Neural cell (in vitro differentiated cells): ENCODE measurements around the gene MAN1B1. TPM values are rescaled to one million over a fixed set of nuclear protein-coding genes. Genes with fewer than 3 reads are reported as not detected.

Experiments used
- H2AFZ ChIP-seq: fragments of 200-600, 300-800 bp; sonication (generic), shearing (Covaris generic); 2 replicates; pipeline ENCODE4 v1.6.0; 2014; ENCODE audit warnings: low read depth, mild to moderate bottlenecking, antibody characterized with exemption, low read length, moderate library complexity
- H3F3A ChIP-seq: fragments of 200-600 bp; shearing (Covaris generic); 2 replicates; pipeline ENCODE4 v1.6.1; 2016; ENCODE audit warnings: mild to moderate bottlenecking, moderate library complexity, mixed read lengths, antibody characterized with exemption, low read length; ENCODE audit not compliant: insufficient read depth, poor library complexity, severe bottlenecking
- H3K27ac ChIP-seq: fragments of 200-600, 300-800 bp; sonication (generic), shearing (Covaris generic); 2 replicates; pipeline ENCODE4 v1.5.1; 2014; ENCODE audit warnings: mild to moderate bottlenecking, low read length, moderate library complexity
- H3K27me3 ChIP-seq: fragments of 300-800, 200-600 bp; sonication (generic), shearing (Covaris generic); 2 replicates; pipeline ENCODE4 v1.6.0; 2014; ENCODE audit warnings: mild to moderate bottlenecking, low read depth, low read length, moderate library complexity; ENCODE audit not compliant: insufficient read depth
- H3K36me3 ChIP-seq: fragments of 300-800, 200-600 bp; sonication (generic), shearing (Covaris generic); 2 replicates; pipeline ENCODE4 v1.5.1; 2014; ENCODE audit warnings: mild to moderate bottlenecking, antibody characterized with exemption, low read length, moderate library complexity; ENCODE audit not compliant: insufficient read depth
- H3K4me2 ChIP-seq: fragments of 300-800, 200-600 bp; sonication (generic), shearing (Covaris generic); 2 replicates; pipeline ENCODE4 v1.6.0; 2014; ENCODE audit warnings: mild to moderate bottlenecking, low read length
- H3K4me3 ChIP-seq: fragments of 300-800, 200-600 bp; sonication (generic), shearing (Covaris generic); 2 replicates; pipeline ENCODE4 v1.5.1; 2014; ENCODE audit warnings: mild to moderate bottlenecking, low read length, moderate library complexity
- H3K79me2 ChIP-seq: fragments of 200-600 bp; shearing (Covaris generic); replicated peaks from 2 replicates; pipeline ENCODE4 v1.6.0; 2014; ENCODE audit warnings: mild to moderate bottlenecking, low read length, moderate library complexity; ENCODE audit not compliant: insufficient read depth
- H3K9ac ChIP-seq: fragments of 300-800, 200-600 bp; sonication (generic), shearing (Covaris generic); 2 replicates; pipeline ENCODE4 v1.6.1; 2016; ENCODE audit warnings: mild to moderate bottlenecking, low read length, mixed read lengths
- H3K9me2 ChIP-seq: fragments of 200-600 bp; shearing (Covaris generic); 2 replicates; pipeline ENCODE4 v1.6.1; 2016; ENCODE audit warnings: mild to moderate bottlenecking, low read length, mixed read lengths; ENCODE audit not compliant: insufficient read depth
- H3K9me3 ChIP-seq: fragments of 200-600, 300-800 bp; sonication (generic), shearing (Covaris generic); 2 replicates; pipeline ENCODE4 v1.6.1; 2016; ENCODE audit warnings: mild to moderate bottlenecking, mixed run types, low read length, moderate library complexity, mixed read lengths
- H4K20me1 ChIP-seq: fragments of 200-600 bp; shearing (Covaris generic); 2 replicates; pipeline ENCODE4 v1.6.1; 2016; ENCODE audit warnings: mild to moderate bottlenecking, mixed run types; ENCODE audit not compliant: insufficient read depth
- CTCF ChIP-seq: fragments of 450-650 bp; IDR thresholded peaks from 2 replicates; pipeline ENCODE4 v1.5.1; 2014; ENCODE audit warnings: antibody characterized with exemption, mild to moderate bottlenecking, moderate library complexity; ENCODE audit not compliant: poor library complexity, severe bottlenecking
- EP300 ChIP-seq: fragments of 450-650 bp; conservative IDR thresholded peaks from 2 replicates; pipeline ENCODE4 v1.6.1; 2014; ENCODE audit warnings: antibody characterized with exemption, mild to moderate bottlenecking, moderate library complexity; ENCODE audit not compliant: poor library complexity, severe bottlenecking
- EZH2 ChIP-seq: fragments of 200-600, 300-800 bp; shearing (Covaris generic), sonication (generic); IDR thresholded peaks from 2 replicates; pipeline ENCODE4 v1.6.1; 2014; ENCODE audit warnings: antibody characterized with exemption, low read length, borderline replicate concordance, mild to moderate bottlenecking; ENCODE audit not compliant: insufficient read depth, poor library complexity, severe bottlenecking
- MXI1 ChIP-seq: fragments of 450-650 bp; conservative IDR thresholded peaks from 2 replicates; pipeline ENCODE4 v1.6.1; 2014; ENCODE audit warnings: antibody characterized with exemption, mild to moderate bottlenecking; ENCODE audit not compliant: poor library complexity, severe bottlenecking
- POLR2AphosphoS5 ChIP-seq: IDR thresholded peaks from 2 replicates; pipeline ENCODE4 v1.6.1; 2012
- RAD21 ChIP-seq: fragments of 450-650 bp; conservative IDR thresholded peaks from 2 replicates; pipeline ENCODE4 v1.6.1; 2014; ENCODE audit warnings: antibody characterized with exemption, mild to moderate bottlenecking, moderate library complexity
- SMC3 ChIP-seq: fragments of 450-650 bp; conservative IDR thresholded peaks from 2 replicates; pipeline ENCODE4 v1.6.1; 2014; ENCODE audit warnings: antibody characterized with exemption, mild to moderate bottlenecking, moderate library complexity; ENCODE audit not compliant: poor library complexity
- TAF1 ChIP-seq: IDR thresholded peaks from 2 replicates; pipeline ENCODE4 v1.6.1; 2012; ENCODE audit warnings: low read depth
- polyA plus RNA-seq: library from polyadenylated mRNA; depleted of rRNA; stranded (reverse); fragments of >200 nt; gene quantifications from 2 replicates; pipeline ENCODE4 v1.2.3, GENCODE V29; 2014
- TF ChIP-seq, protein P1 (sequence below): IDR thresholded peaks from 2 replicates; pipeline ENCODE4 v1.6.1; 2012; ENCODE audit warnings: borderline replicate concordance

Gene MAN1B1
- polyA plus RNA-seq, 1 donor from 2014 or later = 72.0 TPM

GRCh38 chr9:137087409-137087925, 682 bp downstream of the MAN1B1 start:
- Histone ChIP-seq H3K9me2 (no peaks in the 10 kb centered on the region), H2AFZ (peak overlapping the region; percentile 5), H3K4me2 (peak overlapping the region; percentile 70), H3K27me3 (peaks cover 7% of the 10 kb centered on the region), H3K36me3 (no peaks in the 10 kb centered on the region), H4K20me1 (no peaks in the 10 kb centered on the region), H3K9me3 (no peaks in the 10 kb centered on the region), H3K79me2 (peaks cover 3% of the 10 kb centered on the region), H3F3A (no peaks in the 10 kb centered on the region), H3K9ac (peak overlapping the region; percentile 81), H3K4me3 (peak overlapping the region; percentile 79), H3K27ac (peak overlapping the region; percentile 74)
- TF ChIP-seq TAF1 = no peak
- TF ChIP-seq EP300 = no peak
- TF ChIP-seq, protein P1, sequence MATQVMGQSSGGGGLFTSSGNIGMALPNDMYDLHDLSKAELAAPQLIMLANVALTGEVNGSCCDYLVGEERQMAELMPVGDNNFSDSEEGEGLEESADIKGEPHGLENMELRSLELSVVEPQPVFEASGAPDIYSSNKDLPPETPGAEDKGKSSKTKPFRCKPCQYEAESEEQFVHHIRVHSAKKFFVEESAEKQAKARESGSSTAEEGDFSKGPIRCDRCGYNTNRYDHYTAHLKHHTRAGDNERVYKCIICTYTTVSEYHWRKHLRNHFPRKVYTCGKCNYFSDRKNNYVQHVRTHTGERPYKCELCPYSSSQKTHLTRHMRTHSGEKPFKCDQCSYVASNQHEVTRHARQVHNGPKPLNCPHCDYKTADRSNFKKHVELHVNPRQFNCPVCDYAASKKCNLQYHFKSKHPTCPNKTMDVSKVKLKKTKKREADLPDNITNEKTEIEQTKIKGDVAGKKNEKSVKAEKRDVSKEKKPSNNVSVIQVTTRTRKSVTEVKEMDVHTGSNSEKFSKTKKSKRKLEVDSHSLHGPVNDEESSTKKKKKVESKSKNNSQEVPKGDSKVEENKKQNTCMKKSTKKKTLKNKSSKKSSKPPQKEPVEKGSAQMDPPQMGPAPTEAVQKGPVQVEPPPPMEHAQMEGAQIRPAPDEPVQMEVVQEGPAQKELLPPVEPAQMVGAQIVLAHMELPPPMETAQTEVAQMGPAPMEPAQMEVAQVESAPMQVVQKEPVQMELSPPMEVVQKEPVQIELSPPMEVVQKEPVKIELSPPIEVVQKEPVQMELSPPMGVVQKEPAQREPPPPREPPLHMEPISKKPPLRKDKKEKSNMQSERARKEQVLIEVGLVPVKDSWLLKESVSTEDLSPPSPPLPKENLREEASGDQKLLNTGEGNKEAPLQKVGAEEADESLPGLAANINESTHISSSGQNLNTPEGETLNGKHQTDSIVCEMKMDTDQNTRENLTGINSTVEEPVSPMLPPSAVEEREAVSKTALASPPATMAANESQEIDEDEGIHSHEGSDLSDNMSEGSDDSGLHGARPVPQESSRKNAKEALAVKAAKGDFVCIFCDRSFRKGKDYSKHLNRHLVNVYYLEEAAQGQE = no peak
- no peak for TF ChIP-seq CTCF
- no peak for TF ChIP-seq MXI1
- TF ChIP-seq RAD21 = no peak
- no peak for TF ChIP-seq SMC3
- TF ChIP-seq EZH2 = no peak
- TF ChIP-seq POLR2AphosphoS5 = no peak

GRCh38 chr9:137088121-137088520, 1.3 kb downstream of the MAN1B1 start:
- Histone ChIP-seq H4K20me1 (no peaks in the 10 kb centered on the region), H3F3A (no peaks in the 10 kb centered on the region), H3K4me2 (peak overlapping the region; percentile 70), H3K79me2 (peaks cover 3% of the 10 kb centered on the region), H3K9ac (peak overlapping the region; percentile 81), H3K9me3 (no peaks in the 10 kb centered on the region), H3K9me2 (no peaks in the 10 kb centered on the region), H2AFZ (no peak overlapping the region), H3K36me3 (no peaks in the 10 kb centered on the region), H3K27ac (no peak overlapping the region), H3K4me3 (peak overlapping the region; percentile 79), H3K27me3 (peaks cover 7% of the 10 kb centered on the region)
- TF ChIP-seq POLR2AphosphoS5 (no peak), MXI1 (no peak), EP300 (no peak), RAD21 (no peak), EZH2 (no peak), TAF1 (no peak), SMC3 (no peak), CTCF (no peak)
- TF ChIP-seq, protein P1 = no peak
